Psoas muscle (tissue), 8 donors: ENCODE results near the gene CABLES2. TPM values are rescaled to one million over a fixed set of nuclear protein-coding genes. Genes with fewer than 3 reads are reported as not detected.

ENCODE experiments used
- ATAC-seq, 4 donors: fragments of 200-7000 bp; cut with Tn5 transposase; one replicate each; pipeline ENCODE4 v1.9.1; 2020; ENCODE audit warnings: moderate library complexity in 3 of 4, mild to moderate bottlenecking in 2 of 4
- DNase-seq, 2 donors: peaks; one replicate each; pipeline ENCODE4 v3.0.0-alpha.2; 2020
- H3K27ac ChIP-seq: fragments of 200-600 bp; one replicate; pipeline ENCODE4 v1.8.0; 2022
- H3K27me3 ChIP-seq, 3 donors: fragments of 200-600 bp in 1 of 3; one replicate each; pipeline versions ENCODE4 v1.6.1 to v1.8.0; 2013 to 2022; ENCODE audit warnings: low read length in 2 of 3, mild to moderate bottlenecking in 2 of 3, moderate library complexity in 1 of 3; ENCODE audit not compliant: insufficient read depth in 3 of 3
- H3K36me3 ChIP-seq, 2 donors: fragments of 200-600 bp in 1 of 2; one replicate each; pipeline versions ENCODE4 v1.6.1 to v1.8.0; 2013 to 2022; ENCODE audit warnings: low read depth in 1 of 2, mild to moderate bottlenecking in 1 of 2, moderate library complexity in 1 of 2; ENCODE audit not compliant: insufficient read depth in 1 of 2
- H3K4me1 ChIP-seq: fragments of 200-600 bp; one replicate; pipeline ENCODE4 v1.8.0; 2022
- H3K4me3 ChIP-seq: fragments of 200-600 bp; one replicate; pipeline ENCODE4 v1.8.0; 2022; ENCODE audit warnings: mild to moderate bottlenecking
- H3K9me3 ChIP-seq: fragments of 200-600 bp; one replicate; pipeline ENCODE4 v1.8.0; 2022
- CTCF ChIP-seq: fragments of 200-600 bp; IDR thresholded peaks from one replicate; pipeline ENCODE4 v1.8.0; 2022; ENCODE audit warnings: antibody characterized with exemption
- WGBS, 3 donors: extraction: QIAGEN DNeasy Blood & Tissue Kit; methylation state at CpG; one replicate each; pipeline versions ENCODE4 v1.1.6 to v1.1.7; 2013; 5-methylcytosine and 5-hydroxymethylcytosine counted together
- intact Hi-C, 2 donors: fragments of 100-400 bp; cut with DNase I; formaldehyde crosslinking; loops; one replicate each; pipeline versions ENCODE4 v1.11.0 to v1.14.2; 2022
- polyA plus RNA-seq, 3 donors: library from polyadenylated mRNA; stranded (reverse); fragments of 200-250 nt; gene quantifications; one replicate each; pipeline ENCODE4 v1.2.3, GENCODE V29; 2013
- total RNA-seq, 4 donors: library from RNA; stranded (reverse); fragmentation: NEBNext Ultra II Directional in 2 of 4; extraction: Animal tissue kit (Norgen Biotek cat#: 25700) in 2 of 4; gene quantifications; one replicate each; pipeline versions ENCODE4 v1.2.1 to v1.2.4, GENCODE V29; 2021 to 2023
- donor health status: healthy with polysubstance abuse.
- donor health status: DM: no; HTN: no; CAD: no; lungs with moderate emphysema.
- donor health status: Bipolar disorder and iron deficiency.
- donor health status: healthy.
- donor health status: DM: yes; HTN: yes; CAD: no.
- donor health status: DM: no; HTN: no; CAD: no.
- donor health status: DM: no; HTN: no; CAD: no.
- donor health status: DM: yes; HTN: yes; CAD: no.

Gene CABLES2
- total and polyA plus RNA-seq, 7 donors: 2.4 to 4.3 (median 3.8) TPM

GRCh38 chr20:62448788-62449187 is 41.7 kb upstream of the CABLES2 start:
- ATAC-seq (no peak), DNase-seq (no peak)
- Histone ChIP-seq H3K27me3 (peaks cover 0 to 66% (median 8%) of the 10 kb centered on the region in 3 donors), H3K9me3 (no peaks in the 10 kb centered on the region), H3K4me3 (no peak overlapping the region), H3K27ac (no peak overlapping the region), H3K36me3 (no peaks in the 10 kb centered on the region), H3K4me1 (no peaks in the 10 kb centered on the region)
- intact Hi-C loops: no loop called here
- 67 to 71% (median 68%) methylated on average over 10 to 14 of the region's 14 CpGs for WGBS, 3 donors
- no peak for TF ChIP-seq CTCF

GRCh38 chr20:62448038-62448437 is 41.0 kb upstream of the CABLES2 start:
- Histone ChIP-seq H3K36me3 (no peaks in the 10 kb centered on the region), H3K9me3 (no peaks in the 10 kb centered on the region), H3K27me3 (peaks cover 0 to 66% (median 8%) of the 10 kb centered on the region in 3 donors), H3K4me3 (no peak overlapping the region), H3K4me1 (no peaks in the 10 kb centered on the region), H3K27ac (no peak overlapping the region)
- no peak for TF ChIP-seq CTCF
- WGBS, 3 donors: 75 to 84% (median 75%) methylated on average over 10 of the region's 10 CpGs
- DNase-seq (no peak), ATAC-seq (no peak)
- intact Hi-C loops: no loop called here

GRCh38 chr20:62446888-62447869 is 40.1 kb upstream of the CABLES2 start:
- Histone ChIP-seq H3K27ac (no peak overlapping the region), H3K4me3 (no peak overlapping the region), H3K4me1 (no peaks in the 10 kb centered on the region), H3K9me3 (no peaks in the 10 kb centered on the region), H3K27me3 (peaks cover 0 to 57% (median 10%) of the 10 kb centered on the region in 3 donors), H3K36me3 (no peaks in the 10 kb centered on the region)
- intact Hi-C loops: loop anchor here in 1 of 2 donors (2.0 kb wide), 1 partner anchor 26 kb away; no protein-coding TSS in a partner anchor
- WGBS, 3 donors: 83 to 87% (median 84%) methylated on average over 44 of the region's 44 CpGs
- ATAC-seq (no peak), DNase-seq (no peak)
- TF ChIP-seq CTCF: no peak

- no peaks in the 10 kb centered on the region for H3K36me3 ChIP-seq
- peaks cover 0 to 58% (median 9%) of the 10 kb centered on the region in 3 donors for H3K27me3 ChIP-seq
- no peaks in the 10 kb centered on the region for H3K4me1 ChIP-seq
- DNase-seq (no peak), ATAC-seq (no peak)
- intact Hi-C loops: loop anchor here in 1 of 2 donors (2.0 kb wide), 1 partner anchor 26 kb away; no protein-coding TSS in a partner anchor
- TF ChIP-seq CTCF: no peak
- H3K27ac ChIP-seq: no peak overlapping the region
- H3K4me3 ChIP-seq: no peak overlapping the region
- WGBS, 3 donors: 43 to 63% (median 52%) methylated on average over 10 to 12 of the region's 12 CpGs
- H3K9me3 ChIP-seq: no peaks in the 10 kb centered on the region
These were observed 39.4 kb upstream of the CABLES2 start for GRCh38 chr20:62446481-62446880.
